ENCODE data around the gene DARS1. TPM values are rescaled to one million over a fixed set of nuclear protein-coding genes. Genes with fewer than 3 reads are reported as not detected.

The DARS1 gene
- total RNA-seq, 1 experiment from 2014 or later: 56.7 TPM

- intact Hi-C loops (cut with micrococcal nuclease): no loop called here
- H3K27ac ChIP-seq (ENCODE audit: low read length): peak within 1 kb of the TSS; percentile 55
- BruUV-seq (replicated peaks): no TSS peak
- ChIA-PET CTCF (interaction anchor here (0.7 to 1.0 kb wide), 2 partner anchors 38 to 368 kb away, joined by 4 to 5 read pairs; no protein-coding TSS in a partner anchor), POLR2A (ENCODE audit: unreplicated experiment) (interaction anchor here (0.6 to 0.7 kb wide), 2 partner anchors 10 to 18 kb away, joined by 3 to 4 read pairs; no protein-coding TSS in a partner anchor)
- H3K4me2 ChIP-seq (ENCODE audit: low read length): peak within 1 kb of the TSS; percentile 80
- no peaks in the 10 kb centered on the region for H3K9me3 ChIP-seq (ENCODE audit: low read length)
- peak; percentile 99 for DNase-seq
- peak within 1 kb of the TSS; percentile 97 for H3K9ac ChIP-seq (ENCODE audit: low read length)
- peaks cover 27% of the 10 kb centered on the region for H4K20me1 ChIP-seq (ENCODE audit: low read length)
- H3K4me1 ChIP-seq (ENCODE audit: insufficient read depth, low read length): peaks cover 17% of the 10 kb centered on the region
- no peaks in the 10 kb centered on the region for H3K27me3 ChIP-seq (ENCODE audit: low read length)
- H3K79me2 ChIP-seq (ENCODE audit: low read length): peaks cover 36% of the 10 kb centered on the region
- ATAC-seq: peak; percentile 92
- TF ChIP-seq EZH2phosphoT487 (IDR thresholded peaks at IDR 0.05; ENCODE audit: borderline replicate concordance, low read length) (no peak), EZH2 (IDR thresholded peaks at IDR 0.05; ENCODE audit: low read length, unreplicated experiment) (no peak)
- TF ChIP-seq, protein P1, sequence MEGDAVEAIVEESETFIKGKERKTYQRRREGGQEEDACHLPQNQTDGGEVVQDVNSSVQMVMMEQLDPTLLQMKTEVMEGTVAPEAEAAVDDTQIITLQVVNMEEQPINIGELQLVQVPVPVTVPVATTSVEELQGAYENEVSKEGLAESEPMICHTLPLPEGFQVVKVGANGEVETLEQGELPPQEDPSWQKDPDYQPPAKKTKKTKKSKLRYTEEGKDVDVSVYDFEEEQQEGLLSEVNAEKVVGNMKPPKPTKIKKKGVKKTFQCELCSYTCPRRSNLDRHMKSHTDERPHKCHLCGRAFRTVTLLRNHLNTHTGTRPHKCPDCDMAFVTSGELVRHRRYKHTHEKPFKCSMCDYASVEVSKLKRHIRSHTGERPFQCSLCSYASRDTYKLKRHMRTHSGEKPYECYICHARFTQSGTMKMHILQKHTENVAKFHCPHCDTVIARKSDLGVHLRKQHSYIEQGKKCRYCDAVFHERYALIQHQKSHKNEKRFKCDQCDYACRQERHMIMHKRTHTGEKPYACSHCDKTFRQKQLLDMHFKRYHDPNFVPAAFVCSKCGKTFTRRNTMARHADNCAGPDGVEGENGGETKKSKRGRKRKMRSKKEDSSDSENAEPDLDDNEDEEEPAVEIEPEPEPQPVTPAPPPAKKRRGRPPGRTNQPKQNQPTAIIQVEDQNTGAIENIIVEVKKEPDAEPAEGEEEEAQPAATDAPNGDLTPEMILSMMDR (conservative IDR thresholded peaks at IDR 0.05; ENCODE audit: low read depth, low read length): no peak
- peak within 1 kb of the TSS; percentile 89 for H3K4me3 ChIP-seq (ENCODE audit: low read length)
- peak within 1 kb of the TSS; percentile 89 for H2AFZ ChIP-seq (ENCODE audit: low read length)
- peaks cover 6% of the 10 kb centered on the region; the same call in 1 of the 2 replicates for H3K36me3 ChIP-seq (ENCODE audit: low read depth, low read length)
- H3F3A ChIP-seq (ENCODE audit: low read length, unreplicated experiment): no peaks in the 10 kb centered on the region
- no peaks in the 10 kb centered on the region for H3K9me2 ChIP-seq (replicated peaks; ENCODE audit: low read length)
These were observed 109.2 kb downstream of the DARS1 start, which contains the start of gene MCM6 for GRCh38 chr2:135876066-135876711. Gene MCM6 (minus strand): TSS chr2:135876443. CDS start chr2:135876365, 78 bp downstream.

- Histone ChIP-seq H3K36me3 (ENCODE audit: low read depth, low read length) (peaks cover 6% of the 10 kb centered on the region; the same call in 1 of the 2 replicates), H3K4me3 (ENCODE audit: low read length) (peak overlapping the region; percentile 89), H3F3A (ENCODE audit: low read length, unreplicated experiment) (no peaks in the 10 kb centered on the region), H3K9me3 (ENCODE audit: low read length) (no peaks in the 10 kb centered on the region), H3K27ac (ENCODE audit: low read length) (peak overlapping the region; percentile 55), H3K9ac (ENCODE audit: low read length) (peak overlapping the region; percentile 97), H3K9me2 (replicated peaks; ENCODE audit: low read length) (no peaks in the 10 kb centered on the region), H3K4me2 (ENCODE audit: low read length) (peak overlapping the region; percentile 80), H3K4me1 (ENCODE audit: insufficient read depth, low read length) (peaks cover 17% of the 10 kb centered on the region), H3K79me2 (ENCODE audit: low read length) (peaks cover 36% of the 10 kb centered on the region), H2AFZ (ENCODE audit: low read length) (peak overlapping the region; percentile 89), H3K27me3 (ENCODE audit: low read length) (no peaks in the 10 kb centered on the region), H4K20me1 (ENCODE audit: low read length) (peaks cover 27% of the 10 kb centered on the region)
- TF ChIP-seq EZH2phosphoT487 (IDR thresholded peaks at IDR 0.05; ENCODE audit: borderline replicate concordance, low read length) (no peak), EZH2 (IDR thresholded peaks at IDR 0.05; ENCODE audit: low read length, unreplicated experiment) (no peak)
- TF ChIP-seq, protein P1 (conservative IDR thresholded peaks at IDR 0.05; ENCODE audit: low read depth, low read length): no peak
- ChIA-PET CTCF (interaction anchor here (1.0 kb wide), 1 partner anchor 39 kb away, joined by 5 read pairs; no protein-coding TSS in a partner anchor), POLR2A (ENCODE audit: unreplicated experiment) (interaction anchor here (0.5 kb wide), 1 partner anchor 132 kb away, joined by 4 read pairs; no protein-coding TSS in a partner anchor)
- BruUV-seq (replicated peaks): no TSS peak
- DNase-seq (peak; percentile 49), ATAC-seq (peak; percentile 73)
- intact Hi-C loops (cut with micrococcal nuclease): no loop called here
These were observed 109.8 kb downstream of the DARS1 start for GRCh38 chr2:135875491-135876065.

All from PC-3 (cell line).